HG03457 (cell line): ENCODE data around the gene CDC123.
"Not testable (repeated sequence)": the region's sequence is repeated elsewhere in the genome, so short reads cannot be mapped to it uniquely, and the experiment has no call there.

ENCODE experiments used
- ATAC-seq: cut with Tn5 transposase; IDR thresholded peaks from one replicate; pipeline ENCODE4 v1.9.1; 2021; ENCODE audit warnings: moderate number of reproducible peaks; ENCODE audit not compliant: unreplicated experiment

The CDC123 gene

GRCh38 chr10:12195603-12196506 lies at the start of gene CDC123, which contains the start of gene NUDT5:
TSS of gene CDC123 (plus strand) at chr10:12196188. CDS start at chr10:12196246, 58 bp downstream.
TSS of gene NUDT5 (minus strand) at chr10:12195891. CDS start at chr10:12186291, 9,600 bp downstream.
- ATAC-seq, result peak; percentile 75

GRCh38 chr10:12150163-12150562 lies 45.8 kb upstream of the CDC123 start:
- no peak for ATAC-seq

- no peak for ATAC-seq
Measured at GRCh38 chr10:12154516-12154915, 41.5 kb upstream of the CDC123 start.

GRCh38 chr10:12156367-12157123 lies 39.4 kb upstream of the CDC123 start:
- no peak for ATAC-seq

- no peak for ATAC-seq
Measured at GRCh38 chr10:12158111-12158510, 37.9 kb upstream of the CDC123 start.

- ATAC-seq, result no peak
Measured at GRCh38 chr10:12160664-12161063, 35.3 kb upstream of the CDC123 start.

- no peak for ATAC-seq
Measured at GRCh38 chr10:12162927-12163326, 33.1 kb upstream of the CDC123 start.

GRCh38 chr10:12164085-12164484 lies 31.9 kb upstream of the CDC123 start:
- no peak for ATAC-seq

GRCh38 chr10:12165036-12165435 lies 31.0 kb upstream of the CDC123 start:
- ATAC-seq, result no peak

- ATAC-seq, result no peak
Measured at GRCh38 chr10:12165999-12166775, 29.8 kb upstream of the CDC123 start.

- not testable (repeated sequence) for ATAC-seq
Measured at GRCh38 chr10:12171512-12171911, 24.5 kb upstream of the CDC123 start.

GRCh38 chr10:12177642-12178041 lies 18.3 kb upstream of the CDC123 start:
- ATAC-seq, result no peak

- ATAC-seq, result no peak
Measured at GRCh38 chr10:12179606-12180170, 16.3 kb upstream of the CDC123 start.

- no peak for ATAC-seq
Measured at GRCh38 chr10:12180221-12180974, 15.6 kb upstream of the CDC123 start.

- no peak for ATAC-seq
Measured at GRCh38 chr10:12181065-12181775, 14.8 kb upstream of the CDC123 start.

- ATAC-seq, result no peak
Measured at GRCh38 chr10:12184165-12184564, 11.8 kb upstream of the CDC123 start.

GRCh38 chr10:12186323-12186722 lies 9.7 kb upstream of the CDC123 start:
- no peak for ATAC-seq

- ATAC-seq, result no peak
Measured at GRCh38 chr10:12187321-12187905, 8.6 kb upstream of the CDC123 start.

- no peak for ATAC-seq
Measured at GRCh38 chr10:12188656-12189055, 7.3 kb upstream of the CDC123 start.
